HG02840 (cell line): Measurements from ENCODE around the gene CDC42EP4.

ENCODE experiments used
- ATAC-seq: cut with Tn5 transposase; IDR thresholded peaks from one replicate; pipeline ENCODE4 v1.9.1; 2021; ENCODE audit warnings: mild to moderate bottlenecking, moderate library complexity, moderate number of reproducible peaks; ENCODE audit not compliant: unreplicated experiment, low FRiP score

The CDC42EP4 gene

DNA sequence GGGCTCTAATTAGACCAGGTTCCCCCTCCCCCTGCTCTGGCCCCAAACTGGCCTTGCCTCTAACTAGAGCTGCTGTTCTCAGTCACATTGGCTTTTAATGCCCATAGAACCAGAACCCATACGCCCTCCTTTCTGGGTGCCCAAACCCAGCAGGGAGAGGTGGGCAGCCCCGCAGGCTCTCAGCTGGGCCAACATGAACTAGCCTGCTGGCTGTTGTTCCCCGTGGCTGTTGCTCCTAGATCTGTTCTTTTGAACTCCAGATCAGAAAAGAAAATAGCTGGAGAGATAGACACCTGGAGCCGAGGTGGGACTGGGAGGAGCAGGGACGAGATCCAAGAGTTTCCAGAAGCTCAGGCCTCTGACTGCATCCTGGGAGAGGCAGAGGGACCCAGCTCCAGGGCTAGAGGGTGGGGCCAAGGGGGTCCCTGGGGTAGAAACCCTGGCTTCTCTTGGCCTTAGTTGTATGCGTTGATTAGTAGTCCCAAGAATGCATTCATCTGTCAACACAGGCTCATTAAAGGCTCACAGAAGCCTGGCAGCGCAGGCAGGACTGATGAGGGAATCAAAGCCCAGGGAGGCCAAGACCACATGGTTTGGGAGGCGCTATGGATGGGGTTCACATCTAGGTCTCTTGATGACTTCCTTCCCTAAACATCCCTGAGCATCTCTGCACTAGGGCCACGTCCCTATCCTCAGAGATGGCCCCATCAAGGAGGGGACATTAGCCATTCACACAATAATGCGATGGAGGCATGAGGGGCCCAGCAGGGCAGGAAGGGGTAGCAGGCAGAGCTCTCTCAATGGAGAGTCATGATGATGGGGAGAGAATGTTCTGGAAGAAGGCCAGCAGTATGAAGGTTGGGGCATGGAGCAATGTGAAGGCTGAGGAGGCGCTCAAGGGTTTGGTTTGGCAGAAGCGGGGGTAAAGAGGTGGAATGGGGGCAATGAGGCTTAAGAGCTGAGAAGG is 48.8 kb downstream of the CDC42EP4 start:
- no peak for ATAC-seq

DNA sequence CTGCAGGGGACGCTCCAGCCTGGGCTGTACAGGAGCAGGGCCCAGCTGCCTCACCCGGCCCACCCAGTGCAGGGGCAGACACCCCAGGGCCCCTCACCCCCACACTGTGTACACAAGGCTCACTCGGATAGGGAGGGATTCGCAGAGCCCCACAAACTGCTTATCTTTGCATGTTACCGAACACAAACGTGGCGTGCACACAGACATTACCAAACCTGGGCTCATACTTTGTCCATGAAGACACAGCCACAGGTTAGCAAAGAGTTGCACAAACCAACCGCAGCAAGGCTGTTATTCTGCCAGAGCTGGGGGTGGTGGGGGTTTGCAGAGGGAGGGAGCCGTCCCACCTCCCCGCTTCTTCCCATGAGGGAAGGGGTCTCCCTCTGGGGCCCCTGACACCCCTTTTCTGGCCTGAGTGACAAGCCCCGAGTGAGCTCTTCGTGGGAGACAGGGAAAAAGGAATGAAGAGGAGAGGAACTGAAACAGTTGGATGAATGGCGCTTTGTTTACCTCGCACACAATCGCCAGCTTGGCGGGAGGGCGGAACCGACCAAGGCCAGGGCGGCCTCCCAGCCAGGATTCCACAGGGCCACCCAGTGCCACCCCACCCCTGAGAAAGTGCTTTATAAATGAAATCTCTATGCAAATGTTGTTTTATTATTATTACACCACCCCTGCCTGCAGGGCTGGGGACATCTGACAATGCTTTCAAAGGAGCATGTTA is 49.7 kb downstream of the CDC42EP4 start:
- ATAC-seq = no peak

DNA sequence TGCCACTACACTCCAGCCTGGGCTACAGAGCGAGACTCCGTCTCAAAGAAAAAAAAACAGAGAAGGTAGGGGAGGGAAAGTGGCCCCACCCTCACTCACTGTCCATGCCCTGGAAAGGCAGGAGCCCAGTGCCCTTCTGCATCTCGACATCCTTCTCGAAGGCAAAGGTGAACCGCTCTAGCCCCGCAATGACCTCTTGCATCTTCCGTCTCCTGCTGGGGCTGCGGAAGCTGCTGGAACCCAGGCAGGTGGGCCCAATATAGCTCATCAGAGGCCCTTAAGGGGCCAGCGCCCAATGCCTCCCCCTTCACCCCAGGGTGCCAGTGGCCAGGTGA is 50.2 kb downstream of the CDC42EP4 start, which contains the start of gene CPSF4L:
CPSF4L (minus strand) TSS at position 264 of the 335 bp plus-strand sequence; CDS start at position 202, 62 bp downstream.
- no peak for ATAC-seq

DNA sequence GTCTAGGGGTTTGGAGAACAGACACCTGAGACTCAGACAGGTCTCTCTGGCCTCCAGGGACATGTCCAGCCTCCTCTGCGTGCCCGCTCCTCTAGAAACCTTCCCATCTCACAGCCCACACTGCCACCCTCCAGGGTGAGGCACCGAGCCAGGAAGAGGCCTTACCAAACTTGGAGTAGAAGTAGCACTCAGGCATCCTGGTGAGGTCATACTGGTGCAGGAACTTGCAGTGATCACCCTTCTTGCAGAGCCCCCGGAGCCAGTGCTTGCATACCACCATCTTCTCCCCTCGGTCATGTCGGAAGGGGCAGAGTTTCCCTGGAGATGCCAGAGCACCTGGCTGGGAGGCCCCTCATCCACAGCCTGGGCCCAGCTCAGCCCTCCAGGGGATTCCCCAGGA is 54.3 kb downstream of the CDC42EP4 start:
- no peak for ATAC-seq

DNA sequence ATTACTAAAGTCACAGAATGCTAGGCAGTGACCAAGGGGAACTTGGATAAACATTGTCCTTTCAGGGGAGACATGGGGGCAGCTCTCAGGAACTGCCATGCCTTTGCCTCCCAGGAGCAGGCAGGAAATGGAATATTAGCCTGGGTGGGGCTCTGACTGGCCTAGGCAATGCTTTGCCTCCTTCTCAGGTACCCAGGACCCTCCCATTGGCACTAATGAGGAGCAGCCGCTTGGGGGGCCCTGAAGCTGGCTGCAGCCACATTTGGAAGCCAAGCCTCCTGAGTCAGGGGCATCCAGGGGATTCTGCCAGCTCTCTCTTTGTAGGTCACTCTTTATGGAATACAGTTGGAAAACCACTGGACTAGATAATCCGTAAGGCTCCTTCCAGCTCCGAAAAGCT is 55.6 kb downstream of the CDC42EP4 start:
- no peak for ATAC-seq

DNA sequence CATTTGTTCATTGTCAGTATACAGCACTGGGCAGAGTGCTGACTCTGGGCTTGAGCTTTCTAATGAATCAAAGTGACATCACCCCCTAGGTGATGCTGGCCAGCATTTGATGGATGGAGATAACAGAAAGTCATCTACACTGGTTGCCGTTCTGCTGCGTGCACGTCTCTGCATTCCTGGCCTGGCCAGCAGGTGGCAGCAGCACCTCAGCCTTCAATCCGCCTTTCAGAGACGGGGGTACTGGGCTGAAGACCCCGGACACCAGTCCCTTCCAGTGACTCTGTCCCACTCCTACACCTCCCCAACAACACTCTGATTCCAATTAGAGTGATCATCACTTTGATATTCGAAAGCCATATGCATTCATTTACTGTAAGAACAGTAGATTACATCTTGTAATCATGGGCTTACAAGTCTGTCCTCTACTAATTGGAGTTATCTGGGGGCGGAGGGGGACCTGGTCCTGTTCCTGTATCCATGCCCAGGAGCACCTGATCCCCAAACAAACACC is 56.1 kb downstream of the CDC42EP4 start:
- no peak for ATAC-seq

DNA sequence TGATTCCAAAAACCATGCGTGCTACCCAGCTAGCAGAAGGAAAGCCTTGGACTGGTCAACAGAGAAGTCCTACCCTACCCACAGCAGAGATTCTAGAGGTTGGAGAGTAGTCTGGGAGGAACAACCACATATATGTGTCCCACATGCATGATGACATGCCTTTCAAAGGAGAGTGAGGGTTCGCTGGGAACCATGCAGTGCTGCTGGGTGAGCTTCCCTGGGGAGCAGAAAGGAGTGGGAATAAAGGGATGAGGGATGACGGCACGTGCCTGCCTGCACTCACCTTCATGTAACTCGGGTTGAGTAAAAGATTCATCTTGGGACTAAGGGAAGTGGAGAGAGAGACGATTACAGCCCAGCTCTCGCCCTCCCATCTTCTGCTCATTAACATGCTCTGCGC is 59.9 kb downstream of the CDC42EP4 start:
- ATAC-seq = no peak

DNA sequence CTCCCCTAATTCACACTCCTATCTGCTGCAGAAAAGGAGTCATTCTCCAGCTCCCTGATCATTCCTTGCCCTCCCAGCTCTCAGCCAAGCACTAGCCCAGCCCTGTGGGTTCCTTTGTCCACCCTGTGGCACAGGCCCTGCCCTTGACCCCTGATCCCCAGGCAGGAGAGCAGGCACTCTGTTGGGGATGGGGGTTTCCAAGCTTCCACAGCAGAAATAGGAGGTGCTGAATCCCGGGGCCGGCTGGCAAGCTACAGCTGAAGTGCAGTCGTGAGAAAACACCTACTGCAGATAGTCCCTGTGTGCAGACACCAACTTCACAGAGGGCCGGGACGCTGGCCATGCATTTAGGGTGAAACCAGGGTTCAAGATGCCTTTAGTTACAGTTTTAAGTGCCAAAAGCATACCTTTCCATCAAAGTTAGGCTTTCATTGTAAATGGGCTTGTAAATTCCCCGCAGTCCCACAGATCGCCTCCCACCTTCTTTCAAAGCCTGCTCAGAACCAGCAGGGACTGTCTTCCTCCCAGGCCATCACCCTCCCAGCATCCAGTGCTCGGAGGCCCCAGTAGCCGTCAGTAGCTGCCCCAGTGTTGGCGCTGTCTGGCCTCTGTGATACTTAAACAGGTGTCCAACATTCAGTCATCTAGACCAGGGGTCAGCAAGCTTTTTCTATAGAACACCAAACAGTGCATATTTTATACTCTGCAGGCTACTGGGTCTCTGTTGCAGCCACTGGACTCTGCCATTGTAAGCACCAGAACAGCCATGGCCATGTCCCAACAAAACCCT is 60.8 kb downstream of the CDC42EP4 start:
- ATAC-seq = no peak

DNA sequence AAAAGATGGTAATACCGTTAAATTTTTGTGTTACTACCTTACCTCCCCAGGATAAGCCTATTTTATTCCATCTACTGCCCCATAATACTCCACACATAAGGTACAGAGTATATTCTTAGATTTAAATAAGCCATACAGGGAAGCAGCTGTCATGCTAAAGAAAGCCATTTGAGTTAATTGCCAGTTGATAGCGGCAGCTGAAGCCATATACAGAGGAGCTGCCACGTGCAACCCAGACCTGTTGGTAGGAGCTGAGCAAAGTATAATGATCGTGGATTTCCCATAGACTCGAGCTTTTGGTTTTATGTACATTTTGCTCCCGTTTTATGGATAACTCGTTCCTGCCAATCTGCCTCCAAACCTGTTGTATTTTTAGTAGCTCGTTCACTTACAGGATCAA is 62.1 kb downstream of the CDC42EP4 start:
- no peak for ATAC-seq

DNA sequence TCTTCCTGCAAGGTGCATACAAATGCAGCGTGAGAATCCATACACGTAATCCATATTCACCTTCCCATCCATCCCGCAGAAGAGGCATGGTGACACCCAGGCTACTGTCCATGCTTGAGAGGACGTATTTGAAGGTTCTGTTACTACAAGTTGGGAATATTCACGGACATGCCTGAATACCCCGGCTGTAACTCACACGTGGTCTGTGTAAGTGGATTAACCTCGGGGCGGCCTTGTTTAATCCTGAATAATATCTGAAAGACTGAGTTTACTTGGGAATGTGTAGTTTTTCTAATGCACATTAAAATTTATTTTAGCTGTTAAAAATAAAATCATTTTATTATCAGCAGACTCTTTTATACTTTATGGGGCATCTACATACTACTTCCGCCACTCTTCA is 63.3 kb downstream of the CDC42EP4 start:
- no peak for ATAC-seq

DNA sequence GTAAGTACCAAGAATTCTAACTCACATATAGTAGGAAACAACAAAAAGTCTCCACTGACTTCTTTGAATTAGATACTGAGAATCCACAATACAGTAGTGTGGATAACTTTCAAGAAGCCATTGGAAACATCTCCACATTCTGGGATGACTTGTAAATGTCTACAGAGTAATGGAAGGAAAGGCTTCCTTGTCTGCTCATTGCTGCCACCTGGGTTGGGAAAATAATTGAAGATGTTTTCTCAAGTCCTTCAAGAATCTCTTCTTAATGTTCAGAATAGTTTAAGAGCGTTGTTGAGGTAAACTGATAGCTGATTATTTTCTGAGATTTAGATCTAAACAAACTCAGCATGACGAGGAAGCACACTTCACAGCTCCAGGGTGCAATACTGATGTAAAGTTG is 64.1 kb downstream of the CDC42EP4 start:
- ATAC-seq = no peak

DNA sequence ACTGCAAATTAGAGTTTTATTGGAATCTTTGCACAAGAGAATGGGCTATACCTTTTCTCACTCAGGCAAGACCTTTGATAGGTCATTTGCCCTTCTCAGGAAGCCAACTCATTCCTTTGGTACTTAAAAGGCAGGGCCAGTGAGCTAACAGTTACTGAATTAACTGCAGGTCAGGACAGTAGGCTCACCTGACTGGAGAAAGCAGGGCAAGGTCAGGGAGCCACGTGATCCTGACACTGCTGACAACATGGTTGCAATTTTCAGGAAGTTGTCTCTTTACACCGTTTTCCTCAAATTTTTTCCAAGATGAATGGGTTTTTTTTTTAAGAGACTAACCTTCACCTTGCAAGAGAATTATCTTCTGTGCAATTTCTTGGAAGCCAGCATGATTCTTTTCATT is 71.2 kb downstream of the CDC42EP4 start:
- ATAC-seq = no peak

DNA sequence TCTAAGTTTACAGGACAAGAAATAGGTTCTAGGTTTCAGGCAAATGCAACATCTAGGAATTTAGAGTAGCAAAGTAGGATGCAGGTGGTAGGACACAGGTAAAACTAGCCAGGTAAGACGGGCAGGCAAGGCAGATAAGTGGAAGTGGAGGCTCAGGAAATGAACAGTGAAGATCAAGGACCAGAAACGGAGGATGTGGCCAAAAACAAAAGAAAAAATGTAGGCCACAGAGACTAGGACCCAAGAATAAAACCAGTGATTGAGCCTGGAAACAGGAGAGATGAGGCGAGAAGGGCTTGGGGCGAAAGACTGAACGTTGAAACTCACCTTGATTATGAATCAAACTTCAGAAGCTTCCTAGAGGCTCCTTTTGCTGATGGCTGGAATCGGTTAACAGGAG is 74.1 kb downstream of the CDC42EP4 start:
- no peak for ATAC-seq

DNA sequence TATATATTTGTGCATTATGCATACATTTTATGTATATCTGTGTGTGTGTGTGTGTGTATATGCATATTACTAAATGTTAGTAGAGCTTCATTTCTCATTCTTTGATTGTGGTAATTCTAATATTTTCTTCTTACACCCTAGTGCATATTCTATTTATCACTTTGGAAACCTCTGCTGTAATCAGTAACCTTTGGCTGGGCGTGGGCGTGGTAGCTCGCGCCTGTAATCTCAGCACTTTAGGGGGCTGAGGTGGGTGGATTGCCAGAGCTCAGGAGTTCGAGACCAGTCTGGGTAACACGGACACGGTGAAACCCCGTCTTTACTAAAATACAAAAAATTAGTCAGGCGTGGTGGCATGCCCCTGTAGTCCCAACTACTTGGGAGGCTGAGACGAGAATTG is 77.1 kb downstream of the CDC42EP4 start:
- no peak for ATAC-seq
